ENCODE measurements around the gene POU6F2.

POU6F2 gene

DNA sequence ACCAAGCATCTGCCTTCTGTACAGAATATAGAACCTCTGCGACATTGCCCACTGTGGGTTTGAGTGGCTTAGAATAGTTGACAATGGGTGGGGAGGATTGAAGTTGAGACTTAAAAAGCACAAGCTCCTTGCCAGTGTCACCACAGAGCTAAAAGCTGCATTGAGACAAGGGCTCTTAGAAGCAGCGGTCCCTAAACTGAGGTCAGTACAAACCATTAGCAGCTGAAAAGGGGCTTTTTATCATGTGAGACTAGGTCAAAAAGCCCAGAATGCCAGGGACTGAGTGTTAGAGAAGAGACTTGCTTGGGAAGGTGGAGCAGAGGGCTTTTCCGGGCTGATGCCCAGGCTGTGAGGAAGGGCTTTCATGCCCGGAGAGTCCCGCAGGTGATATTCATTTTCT lies 91.3 kb downstream of the POU6F2 start:
- Histone ChIP-seq H3K4me3 (ENCODE audit: low read length) (no peak overlapping the region), H3K79me2 (ENCODE audit: low read length) (no peaks in the 10 kb centered on the region), H3K4me1 (ENCODE audit: low read length) (no peaks in the 10 kb centered on the region), H3K9me3 (replicated peaks; ENCODE audit: insufficient read depth, low read length) (no peaks in the 10 kb centered on the region), H3F3A (ENCODE audit: insufficient read depth, low read length) (no peaks in the 10 kb centered on the region), H4K20me1 (ENCODE audit: insufficient read depth, low read length) (no peaks in the 10 kb centered on the region), H3K36me3 (replicated peaks; ENCODE audit: insufficient read depth, low read length) (no peaks in the 10 kb centered on the region), H3K27ac (ENCODE audit: low read length) (no peak overlapping the region), H3K27me3 (replicated peaks; ENCODE audit: insufficient read depth, low read length) (no peaks in the 10 kb centered on the region), H3K9ac (ENCODE audit: low read length) (no peak overlapping the region), H3K4me2 (ENCODE audit: low read depth, low read length) (no peak overlapping the region), H3K9me2 (replicated peaks; ENCODE audit: insufficient read depth, low read length) (no peaks in the 10 kb centered on the region), H2AFZ (ENCODE audit: low read length) (no peak overlapping the region)
- no peak for DNase-seq
- TF ChIP-seq EZH2 (optimal IDR thresholded peaks at IDR 0.05; ENCODE audit: low read depth, low read length) (no peak), EZH2phosphoT487 (IDR thresholded peaks at IDR 0.05; ENCODE audit: low read length) (no peak)
- TF ChIP-seq, protein P1, sequence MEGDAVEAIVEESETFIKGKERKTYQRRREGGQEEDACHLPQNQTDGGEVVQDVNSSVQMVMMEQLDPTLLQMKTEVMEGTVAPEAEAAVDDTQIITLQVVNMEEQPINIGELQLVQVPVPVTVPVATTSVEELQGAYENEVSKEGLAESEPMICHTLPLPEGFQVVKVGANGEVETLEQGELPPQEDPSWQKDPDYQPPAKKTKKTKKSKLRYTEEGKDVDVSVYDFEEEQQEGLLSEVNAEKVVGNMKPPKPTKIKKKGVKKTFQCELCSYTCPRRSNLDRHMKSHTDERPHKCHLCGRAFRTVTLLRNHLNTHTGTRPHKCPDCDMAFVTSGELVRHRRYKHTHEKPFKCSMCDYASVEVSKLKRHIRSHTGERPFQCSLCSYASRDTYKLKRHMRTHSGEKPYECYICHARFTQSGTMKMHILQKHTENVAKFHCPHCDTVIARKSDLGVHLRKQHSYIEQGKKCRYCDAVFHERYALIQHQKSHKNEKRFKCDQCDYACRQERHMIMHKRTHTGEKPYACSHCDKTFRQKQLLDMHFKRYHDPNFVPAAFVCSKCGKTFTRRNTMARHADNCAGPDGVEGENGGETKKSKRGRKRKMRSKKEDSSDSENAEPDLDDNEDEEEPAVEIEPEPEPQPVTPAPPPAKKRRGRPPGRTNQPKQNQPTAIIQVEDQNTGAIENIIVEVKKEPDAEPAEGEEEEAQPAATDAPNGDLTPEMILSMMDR (IDR thresholded peaks at IDR 0.05; ENCODE audit: low read length) = no peak

- Histone ChIP-seq H3K4me1 (ENCODE audit: low read length) (no peaks in the 10 kb centered on the region), H3K4me3 (ENCODE audit: low read length) (no peak overlapping the region), H3K4me2 (ENCODE audit: low read depth, low read length) (no peak overlapping the region), H3K27me3 (replicated peaks; ENCODE audit: insufficient read depth, low read length) (no peaks in the 10 kb centered on the region), H3K79me2 (ENCODE audit: low read length) (no peaks in the 10 kb centered on the region), H3K36me3 (replicated peaks; ENCODE audit: insufficient read depth, low read length) (no peaks in the 10 kb centered on the region), H2AFZ (ENCODE audit: low read length) (no peak overlapping the region), H3K9me2 (replicated peaks; ENCODE audit: insufficient read depth, low read length) (no peaks in the 10 kb centered on the region), H3K27ac (ENCODE audit: low read length) (no peak overlapping the region), H4K20me1 (ENCODE audit: insufficient read depth, low read length) (no peaks in the 10 kb centered on the region), H3K9me3 (replicated peaks; ENCODE audit: insufficient read depth, low read length) (no peaks in the 10 kb centered on the region), H3F3A (ENCODE audit: insufficient read depth, low read length) (no peaks in the 10 kb centered on the region), H3K9ac (ENCODE audit: low read length) (no peak overlapping the region)
- DNase-seq = no peak
- TF ChIP-seq, protein P1 (IDR thresholded peaks at IDR 0.05; ENCODE audit: low read length) = no peak
- TF ChIP-seq EZH2 (optimal IDR thresholded peaks at IDR 0.05; ENCODE audit: low read depth, low read length) (no peak), EZH2phosphoT487 (IDR thresholded peaks at IDR 0.05; ENCODE audit: low read length) (no peak)
These were observed 92.5 kb downstream of the POU6F2 start for GRCh38 chr7:39069896-39070881.

GRCh38 chr7:39071116-39071515 lies 93.4 kb downstream of the POU6F2 start:
- no peaks in the 10 kb centered on the region for H4K20me1 ChIP-seq (ENCODE audit: insufficient read depth, low read length)
- no peaks in the 10 kb centered on the region for H3K36me3 ChIP-seq (replicated peaks; ENCODE audit: insufficient read depth, low read length)
- H3K9ac ChIP-seq (ENCODE audit: low read length) = no peak overlapping the region
- H3K27me3 ChIP-seq (replicated peaks; ENCODE audit: insufficient read depth, low read length) = no peaks in the 10 kb centered on the region
- no peaks in the 10 kb centered on the region for H3K4me1 ChIP-seq (ENCODE audit: low read length)
- H3F3A ChIP-seq (ENCODE audit: insufficient read depth, low read length) = no peaks in the 10 kb centered on the region
- no peak overlapping the region for H3K4me3 ChIP-seq (ENCODE audit: low read length)
- no peak for DNase-seq
- no peak overlapping the region for H2AFZ ChIP-seq (ENCODE audit: low read length)
- no peak overlapping the region for H3K4me2 ChIP-seq (ENCODE audit: low read depth, low read length)
- no peaks in the 10 kb centered on the region for H3K9me2 ChIP-seq (replicated peaks; ENCODE audit: insufficient read depth, low read length)
- no peak overlapping the region for H3K27ac ChIP-seq (ENCODE audit: low read length)
- no peaks in the 10 kb centered on the region for H3K9me3 ChIP-seq (replicated peaks; ENCODE audit: insufficient read depth, low read length)
- no peaks in the 10 kb centered on the region for H3K79me2 ChIP-seq (ENCODE audit: low read length)
- TF ChIP-seq EZH2 (optimal IDR thresholded peaks at IDR 0.05; ENCODE audit: low read depth, low read length) = no peak
- no peak for TF ChIP-seq EZH2phosphoT487 (IDR thresholded peaks at IDR 0.05; ENCODE audit: low read length)
- TF ChIP-seq, protein P1 (IDR thresholded peaks at IDR 0.05; ENCODE audit: low read length) = no peak
